ENCODE measurements around the gene ALDOB. TPM values are rescaled to one million over a fixed set of nuclear protein-coding genes. Genes with fewer than 3 reads are reported as not detected.

Gene ALDOB
- total and polyA plus RNA-seq, 2 of the 13 experiments (the other 11 are each of a cell fraction or from before 2014, with no cell fraction given) = 0.29 to 0.97 TPM

DNA sequence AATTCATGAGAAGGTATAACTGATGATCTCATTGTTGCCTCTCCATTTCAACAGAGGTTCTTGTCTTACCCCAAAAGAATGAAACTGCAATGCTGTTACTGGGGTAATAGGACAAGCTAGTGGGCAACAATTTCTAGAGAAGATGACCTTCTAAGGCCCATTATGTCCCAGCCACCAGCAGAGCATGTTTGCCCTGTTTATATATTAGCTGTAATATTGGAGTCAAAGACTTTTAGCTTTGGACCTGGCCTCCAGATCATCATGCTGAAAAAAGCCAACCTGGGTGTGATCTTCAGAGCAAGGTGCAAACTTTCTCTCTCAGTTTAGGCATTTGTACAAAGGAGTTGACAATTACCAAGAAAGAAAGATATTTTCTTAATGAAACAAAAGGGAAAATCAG lies 3.4 kb downstream of the ALDOB start:
- no TSS peak for BruUV-seq (replicated peaks)
- DNase-seq (ENCODE audit: low spot score) (no peak), ATAC-seq (no peak), FAIRE-seq (no peak)
- H3K36me3 ChIP-seq (replicated peaks in 1 of 2; ENCODE audit: control insufficient read depth in 1 of 2, insufficient read depth in 2 of 2, low read length in 2 of 2) = no peaks in the 10 kb centered on the region
- ChIA-PET CTCF (ENCODE audit: low intra/inter-chr PET ratio, low total read pairs) (no interaction called here), POLR2A (interaction anchor here (1.0 to 4.0 kb wide), 4 partner anchors 9 to 78 kb away, joined by 3 to 23 read pairs (median 6); partner anchors contain the start of genes MRPL50 and ZNF189)
- in situ Hi-C loops (cut with HindIII; ENCODE audit: extremely low pct_ligation_motif_present, low pct_unique_long_range_greater_than_20kb) = no loop called here
- intact Hi-C loops (cut with micrococcal nuclease; ENCODE audit: unreplicated experiment) = no loop called here
- H3K9me3 ChIP-seq (ENCODE audit: low read length) = no peaks in the 10 kb centered on the region
- no peaks in the 10 kb centered on the region for H4K20me1 ChIP-seq (ENCODE audit: insufficient read depth, low read length)
- H3K4me1 ChIP-seq (ENCODE audit: insufficient read depth, low read length) = peaks cover 86% of the 10 kb centered on the region
- H3K4me3 ChIP-seq (replicated peaks in 1 of 3; ENCODE audit: insufficient read depth in 1 of 3, low read depth in 2 of 3, low read length in 3 of 3) = no peak overlapping the region
- H3K27ac ChIP-seq (ENCODE audit: extremely low read length, insufficient read depth, low read length) = peak overlapping the region; percentile 71
- H3K27me3 ChIP-seq (ENCODE audit: control insufficient read depth in 1 of 2, insufficient read depth in 2 of 2, low read length in 2 of 2) = no peaks in the 10 kb centered on the region
- H3K79me2 ChIP-seq (ENCODE audit: insufficient read depth, low read length) = no peaks in the 10 kb centered on the region
- H2AFZ ChIP-seq (ENCODE audit: low read length) = no peak overlapping the region
- no peak overlapping the region for H3K9ac ChIP-seq (ENCODE audit: insufficient read depth, low read depth, low read length)
- 0 out of 2 replicates have a peak overlapping the region, but pooled peaks have one; percentile 59 for H3K4me2 ChIP-seq (ENCODE audit: low read depth, low read length)
- TF ChIP-seq, protein P1, sequence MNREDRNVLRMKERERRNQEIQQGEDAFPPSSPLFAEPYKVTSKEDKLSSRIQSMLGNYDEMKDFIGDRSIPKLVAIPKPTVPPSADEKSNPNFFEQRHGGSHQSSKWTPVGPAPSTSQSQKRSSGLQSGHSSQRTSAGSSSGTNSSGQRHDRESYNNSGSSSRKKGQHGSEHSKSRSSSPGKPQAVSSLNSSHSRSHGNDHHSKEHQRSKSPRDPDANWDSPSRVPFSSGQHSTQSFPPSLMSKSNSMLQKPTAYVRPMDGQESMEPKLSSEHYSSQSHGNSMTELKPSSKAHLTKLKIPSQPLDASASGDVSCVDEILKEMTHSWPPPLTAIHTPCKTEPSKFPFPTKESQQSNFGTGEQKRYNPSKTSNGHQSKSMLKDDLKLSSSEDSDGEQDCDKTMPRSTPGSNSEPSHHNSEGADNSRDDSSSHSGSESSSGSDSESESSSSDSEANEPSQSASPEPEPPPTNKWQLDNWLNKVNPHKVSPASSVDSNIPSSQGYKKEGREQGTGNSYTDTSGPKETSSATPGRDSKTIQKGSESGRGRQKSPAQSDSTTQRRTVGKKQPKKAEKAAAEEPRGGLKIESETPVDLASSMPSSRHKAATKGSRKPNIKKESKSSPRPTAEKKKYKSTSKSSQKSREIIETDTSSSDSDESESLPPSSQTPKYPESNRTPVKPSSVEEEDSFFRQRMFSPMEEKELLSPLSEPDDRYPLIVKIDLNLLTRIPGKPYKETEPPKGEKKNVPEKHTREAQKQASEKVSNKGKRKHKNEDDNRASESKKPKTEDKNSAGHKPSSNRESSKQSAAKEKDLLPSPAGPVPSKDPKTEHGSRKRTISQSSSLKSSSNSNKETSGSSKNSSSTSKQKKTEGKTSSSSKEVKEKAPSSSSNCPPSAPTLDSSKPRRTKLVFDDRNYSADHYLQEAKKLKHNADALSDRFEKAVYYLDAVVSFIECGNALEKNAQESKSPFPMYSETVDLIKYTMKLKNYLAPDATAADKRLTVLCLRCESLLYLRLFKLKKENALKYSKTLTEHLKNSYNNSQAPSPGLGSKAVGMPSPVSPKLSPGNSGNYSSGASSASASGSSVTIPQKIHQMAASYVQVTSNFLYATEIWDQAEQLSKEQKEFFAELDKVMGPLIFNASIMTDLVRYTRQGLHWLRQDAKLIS (CRISPR knock-in tag; IDR thresholded peaks at IDR 0.05) = no peak
- TF ChIP-seq ESRRA (CRISPR knock-in tag; IDR thresholded peaks at IDR 0.05; ENCODE audit: low read depth) = peak; percentile 46; the same call in 1 of the 2 replicates
- TF ChIP-seq AKAP8 (CRISPR knock-in tag; IDR thresholded peaks at IDR 0.05) = no peak
- TF ChIP-seq HNF4A (CRISPR knock-in tag; IDR thresholded peaks at IDR 0.05) = peak; percentile 68
- TF ChIP-seq ZNF180 (CRISPR knock-in tag; IDR thresholded peaks at IDR 0.05; ENCODE audit: borderline replicate concordance, low read depth) = no peak
- TF ChIP-seq, protein P2, sequence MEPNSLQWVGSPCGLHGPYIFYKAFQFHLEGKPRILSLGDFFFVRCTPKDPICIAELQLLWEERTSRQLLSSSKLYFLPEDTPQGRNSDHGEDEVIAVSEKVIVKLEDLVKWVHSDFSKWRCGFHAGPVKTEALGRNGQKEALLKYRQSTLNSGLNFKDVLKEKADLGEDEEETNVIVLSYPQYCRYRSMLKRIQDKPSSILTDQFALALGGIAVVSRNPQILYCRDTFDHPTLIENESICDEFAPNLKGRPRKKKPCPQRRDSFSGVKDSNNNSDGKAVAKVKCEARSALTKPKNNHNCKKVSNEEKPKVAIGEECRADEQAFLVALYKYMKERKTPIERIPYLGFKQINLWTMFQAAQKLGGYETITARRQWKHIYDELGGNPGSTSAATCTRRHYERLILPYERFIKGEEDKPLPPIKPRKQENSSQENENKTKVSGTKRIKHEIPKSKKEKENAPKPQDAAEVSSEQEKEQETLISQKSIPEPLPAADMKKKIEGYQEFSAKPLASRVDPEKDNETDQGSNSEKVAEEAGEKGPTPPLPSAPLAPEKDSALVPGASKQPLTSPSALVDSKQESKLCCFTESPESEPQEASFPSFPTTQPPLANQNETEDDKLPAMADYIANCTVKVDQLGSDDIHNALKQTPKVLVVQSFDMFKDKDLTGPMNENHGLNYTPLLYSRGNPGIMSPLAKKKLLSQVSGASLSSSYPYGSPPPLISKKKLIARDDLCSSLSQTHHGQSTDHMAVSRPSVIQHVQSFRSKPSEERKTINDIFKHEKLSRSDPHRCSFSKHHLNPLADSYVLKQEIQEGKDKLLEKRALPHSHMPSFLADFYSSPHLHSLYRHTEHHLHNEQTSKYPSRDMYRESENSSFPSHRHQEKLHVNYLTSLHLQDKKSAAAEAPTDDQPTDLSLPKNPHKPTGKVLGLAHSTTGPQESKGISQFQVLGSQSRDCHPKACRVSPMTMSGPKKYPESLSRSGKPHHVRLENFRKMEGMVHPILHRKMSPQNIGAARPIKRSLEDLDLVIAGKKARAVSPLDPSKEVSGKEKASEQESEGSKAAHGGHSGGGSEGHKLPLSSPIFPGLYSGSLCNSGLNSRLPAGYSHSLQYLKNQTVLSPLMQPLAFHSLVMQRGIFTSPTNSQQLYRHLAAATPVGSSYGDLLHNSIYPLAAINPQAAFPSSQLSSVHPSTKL (CRISPR knock-in tag; IDR thresholded peaks at IDR 0.05) = 0 out of 2 replicates have a peak, but pooled peaks have one; percentile 28
- peak; percentile 42; the same call in 1 of the 2 replicates for TF ChIP-seq ZNF670 (CRISPR knock-in tag; IDR thresholded peaks at IDR 0.05; ENCODE audit: borderline replicate concordance)
- TF ChIP-seq ZKSCAN1 (IDR thresholded peaks at IDR 0.05; ENCODE audit: low read length) = no peak
- TF ChIP-seq ZNF460 (CRISPR knock-in tag; IDR thresholded peaks at IDR 0.05; ENCODE audit: borderline replicate concordance) = no peak
- TF ChIP-seq ZBTB1 (CRISPR knock-in tag; IDR thresholded peaks at IDR 0.05; ENCODE audit: borderline replicate concordance) = no peak
- TF ChIP-seq KDM6A (CRISPR knock-in tag; IDR thresholded peaks at IDR 0.05; ENCODE audit: low read depth) = 0 out of 2 replicates have a peak, but pooled peaks have one; percentile 35
- TF ChIP-seq MEF2D (CRISPR knock-in tag; IDR thresholded peaks at IDR 0.05) = no peak
- TF ChIP-seq, protein P3, sequence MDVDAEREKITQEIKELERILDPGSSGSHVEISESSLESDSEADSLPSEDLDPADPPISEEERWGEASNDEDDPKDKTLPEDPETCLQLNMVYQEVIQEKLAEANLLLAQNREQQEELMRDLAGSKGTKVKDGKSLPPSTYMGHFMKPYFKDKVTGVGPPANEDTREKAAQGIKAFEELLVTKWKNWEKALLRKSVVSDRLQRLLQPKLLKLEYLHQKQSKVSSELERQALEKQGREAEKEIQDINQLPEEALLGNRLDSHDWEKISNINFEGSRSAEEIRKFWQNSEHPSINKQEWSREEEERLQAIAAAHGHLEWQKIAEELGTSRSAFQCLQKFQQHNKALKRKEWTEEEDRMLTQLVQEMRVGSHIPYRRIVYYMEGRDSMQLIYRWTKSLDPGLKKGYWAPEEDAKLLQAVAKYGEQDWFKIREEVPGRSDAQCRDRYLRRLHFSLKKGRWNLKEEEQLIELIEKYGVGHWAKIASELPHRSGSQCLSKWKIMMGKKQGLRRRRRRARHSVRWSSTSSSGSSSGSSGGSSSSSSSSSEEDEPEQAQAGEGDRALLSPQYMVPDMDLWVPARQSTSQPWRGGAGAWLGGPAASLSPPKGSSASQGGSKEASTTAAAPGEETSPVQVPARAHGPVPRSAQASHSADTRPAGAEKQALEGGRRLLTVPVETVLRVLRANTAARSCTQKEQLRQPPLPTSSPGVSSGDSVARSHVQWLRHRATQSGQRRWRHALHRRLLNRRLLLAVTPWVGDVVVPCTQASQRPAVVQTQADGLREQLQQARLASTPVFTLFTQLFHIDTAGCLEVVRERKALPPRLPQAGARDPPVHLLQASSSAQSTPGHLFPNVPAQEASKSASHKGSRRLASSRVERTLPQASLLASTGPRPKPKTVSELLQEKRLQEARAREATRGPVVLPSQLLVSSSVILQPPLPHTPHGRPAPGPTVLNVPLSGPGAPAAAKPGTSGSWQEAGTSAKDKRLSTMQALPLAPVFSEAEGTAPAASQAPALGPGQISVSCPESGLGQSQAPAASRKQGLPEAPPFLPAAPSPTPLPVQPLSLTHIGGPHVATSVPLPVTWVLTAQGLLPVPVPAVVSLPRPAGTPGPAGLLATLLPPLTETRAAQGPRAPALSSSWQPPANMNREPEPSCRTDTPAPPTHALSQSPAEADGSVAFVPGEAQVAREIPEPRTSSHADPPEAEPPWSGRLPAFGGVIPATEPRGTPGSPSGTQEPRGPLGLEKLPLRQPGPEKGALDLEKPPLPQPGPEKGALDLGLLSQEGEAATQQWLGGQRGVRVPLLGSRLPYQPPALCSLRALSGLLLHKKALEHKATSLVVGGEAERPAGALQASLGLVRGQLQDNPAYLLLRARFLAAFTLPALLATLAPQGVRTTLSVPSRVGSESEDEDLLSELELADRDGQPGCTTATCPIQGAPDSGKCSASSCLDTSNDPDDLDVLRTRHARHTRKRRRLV (CRISPR knock-in tag; IDR thresholded peaks at IDR 0.05) = no peak
